ENCODE results near the gene ETV1.

The ETV1 gene

DNA sequence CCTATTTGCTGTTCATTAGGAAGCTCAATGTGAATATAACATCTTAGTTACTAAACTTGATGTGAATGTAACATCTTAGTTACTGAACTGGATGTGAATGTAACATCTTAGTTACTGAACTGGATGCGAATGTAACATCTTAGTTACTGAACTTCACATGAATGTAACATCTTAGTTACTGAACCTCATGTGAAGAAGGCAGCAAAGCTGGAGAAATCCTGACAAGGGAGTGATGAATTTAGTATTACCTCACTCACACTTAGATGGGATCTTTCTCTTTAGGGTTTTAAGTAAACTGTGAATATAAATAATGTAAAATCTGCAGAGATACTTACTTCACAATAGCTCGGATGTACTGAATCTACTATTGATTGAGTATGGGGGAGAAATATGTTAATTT is 73.6 kb downstream of the ETV1 start:
- Histone ChIP-seq H3K9me3 (ENCODE audit: insufficient read depth, low read depth, low read length) (no peaks in the 10 kb centered on the region), H3K79me2 (ENCODE audit: insufficient read depth, low read length) (no peaks in the 10 kb centered on the region), H3K9ac (ENCODE audit: low read depth, low read length, poor library complexity, severe bottlenecking) (no peak overlapping the region), H3K27me3 (ENCODE audit: insufficient read depth, low read length, poor library complexity, severe bottlenecking) (no peaks in the 10 kb centered on the region), H3K4me3 (ENCODE audit: low read length, poor library complexity, severe bottlenecking) (no peak overlapping the region), H3K36me3 (ENCODE audit: insufficient read depth, low read length) (no peaks in the 10 kb centered on the region), H3F3A (ENCODE audit: low read depth) (no peaks in the 10 kb centered on the region), H4K20me1 (ENCODE audit: insufficient read depth, low read length, poor library complexity, severe bottlenecking) (no peaks in the 10 kb centered on the region), H3K4me2 (ENCODE audit: low read depth, low read length, poor library complexity, severe bottlenecking) (no peak overlapping the region), H3K9me2 (replicated peaks; ENCODE audit: low read depth, low read length) (no peaks in the 10 kb centered on the region), H3K4me1 (ENCODE audit: insufficient read depth, low read length, poor library complexity, severe bottlenecking) (peaks cover 21% of the 10 kb centered on the region), H2AFZ (ENCODE audit: low read length) (no peak overlapping the region)
- TF ChIP-seq, protein P1, sequence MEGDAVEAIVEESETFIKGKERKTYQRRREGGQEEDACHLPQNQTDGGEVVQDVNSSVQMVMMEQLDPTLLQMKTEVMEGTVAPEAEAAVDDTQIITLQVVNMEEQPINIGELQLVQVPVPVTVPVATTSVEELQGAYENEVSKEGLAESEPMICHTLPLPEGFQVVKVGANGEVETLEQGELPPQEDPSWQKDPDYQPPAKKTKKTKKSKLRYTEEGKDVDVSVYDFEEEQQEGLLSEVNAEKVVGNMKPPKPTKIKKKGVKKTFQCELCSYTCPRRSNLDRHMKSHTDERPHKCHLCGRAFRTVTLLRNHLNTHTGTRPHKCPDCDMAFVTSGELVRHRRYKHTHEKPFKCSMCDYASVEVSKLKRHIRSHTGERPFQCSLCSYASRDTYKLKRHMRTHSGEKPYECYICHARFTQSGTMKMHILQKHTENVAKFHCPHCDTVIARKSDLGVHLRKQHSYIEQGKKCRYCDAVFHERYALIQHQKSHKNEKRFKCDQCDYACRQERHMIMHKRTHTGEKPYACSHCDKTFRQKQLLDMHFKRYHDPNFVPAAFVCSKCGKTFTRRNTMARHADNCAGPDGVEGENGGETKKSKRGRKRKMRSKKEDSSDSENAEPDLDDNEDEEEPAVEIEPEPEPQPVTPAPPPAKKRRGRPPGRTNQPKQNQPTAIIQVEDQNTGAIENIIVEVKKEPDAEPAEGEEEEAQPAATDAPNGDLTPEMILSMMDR (conservative IDR thresholded peaks at IDR 0.05; ENCODE audit: low read length): no peak
- TF ChIP-seq EZH2phosphoT487 (IDR thresholded peaks at IDR 0.05; ENCODE audit: borderline replicate concordance): no peak

DNA sequence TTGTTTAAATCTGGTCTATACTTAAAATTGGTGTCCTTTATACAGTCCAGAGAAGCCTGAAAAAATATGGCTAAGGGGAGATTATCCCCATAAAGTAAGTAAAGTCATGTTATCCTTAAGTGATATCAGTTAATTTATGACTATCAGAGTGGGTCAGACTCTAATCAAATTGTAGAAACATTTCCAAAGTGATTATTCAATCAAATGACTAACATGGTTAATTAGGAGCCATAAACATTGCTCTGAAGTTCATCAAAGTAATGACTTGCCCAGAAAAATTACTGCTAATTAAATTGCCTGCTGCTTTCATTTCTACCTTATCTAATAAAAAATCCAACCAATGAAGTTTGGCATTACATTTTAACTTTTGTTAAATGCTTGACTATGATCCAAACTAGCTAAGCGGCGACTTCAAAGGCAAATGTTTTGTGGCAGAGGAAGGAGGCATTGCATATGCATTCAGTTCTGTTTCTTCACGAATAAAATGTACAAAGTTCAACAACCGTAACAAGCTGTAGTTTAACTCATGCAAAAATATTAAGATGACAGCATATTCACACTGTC is 76.7 kb downstream of the ETV1 start:
- TF ChIP-seq, protein P1 (conservative IDR thresholded peaks at IDR 0.05; ENCODE audit: low read length): no peak
- TF ChIP-seq EZH2phosphoT487 (IDR thresholded peaks at IDR 0.05; ENCODE audit: borderline replicate concordance): no peak

DNA sequence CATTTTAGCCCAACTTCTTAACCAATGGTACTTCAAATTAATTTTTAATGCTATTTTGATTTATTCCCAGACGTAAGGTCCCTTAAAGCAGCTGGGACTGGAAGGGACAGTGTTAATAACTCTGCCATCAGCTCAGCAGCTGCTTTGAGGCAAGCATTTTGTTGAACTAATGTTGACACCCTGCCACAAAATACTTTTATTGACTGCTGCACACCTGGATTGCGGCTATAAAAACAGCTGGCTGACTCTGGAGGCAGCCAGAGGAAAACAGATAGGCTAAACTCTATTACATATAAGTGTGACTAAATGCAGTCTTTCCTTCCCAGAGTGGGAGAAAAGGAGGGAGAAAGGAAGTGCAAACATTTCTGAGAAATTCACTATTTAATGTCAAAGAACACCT is 77.6 kb downstream of the ETV1 start:
- Histone ChIP-seq H3K36me3 (ENCODE audit: insufficient read depth, low read length) (no peaks in the 10 kb centered on the region), H3K9ac (ENCODE audit: low read depth, low read length, poor library complexity, severe bottlenecking) (no peak overlapping the region), H3K4me1 (ENCODE audit: insufficient read depth, low read length, poor library complexity, severe bottlenecking) (peaks cover 49% of the 10 kb centered on the region), H2AFZ (ENCODE audit: low read length) (no peak overlapping the region), H3K79me2 (ENCODE audit: insufficient read depth, low read length) (no peaks in the 10 kb centered on the region), H3K4me3 (ENCODE audit: low read length, poor library complexity, severe bottlenecking) (peak overlapping the region; percentile 36), H3K9me2 (replicated peaks; ENCODE audit: low read depth, low read length) (no peaks in the 10 kb centered on the region), H3F3A (ENCODE audit: low read depth) (no peaks in the 10 kb centered on the region), H4K20me1 (ENCODE audit: insufficient read depth, low read length, poor library complexity, severe bottlenecking) (no peaks in the 10 kb centered on the region), H3K9me3 (ENCODE audit: insufficient read depth, low read depth, low read length) (no peaks in the 10 kb centered on the region), H3K4me2 (ENCODE audit: low read depth, low read length, poor library complexity, severe bottlenecking) (peak overlapping the region; percentile 64), H3K27me3 (ENCODE audit: insufficient read depth, low read length, poor library complexity, severe bottlenecking) (no peaks in the 10 kb centered on the region)
- TF ChIP-seq, protein P1 (conservative IDR thresholded peaks at IDR 0.05; ENCODE audit: low read length): no peak
- TF ChIP-seq EZH2phosphoT487 (IDR thresholded peaks at IDR 0.05; ENCODE audit: borderline replicate concordance): no peak

More for the DNA sequence above, 76.7 kb downstream of the ETV1 start:
- H3K4me3 ChIP-seq (ENCODE audit: low read length, poor library complexity, severe bottlenecking): no peak overlapping the region
- peaks cover 48% of the 10 kb centered on the region for H3K4me1 ChIP-seq (ENCODE audit: insufficient read depth, low read length, poor library complexity, severe bottlenecking)
- H3K9me2 ChIP-seq (replicated peaks; ENCODE audit: low read depth, low read length): no peaks in the 10 kb centered on the region
- no peaks in the 10 kb centered on the region for H3F3A ChIP-seq (ENCODE audit: low read depth)
- H3K9ac ChIP-seq (ENCODE audit: low read depth, low read length, poor library complexity, severe bottlenecking): no peak overlapping the region
- H4K20me1 ChIP-seq (ENCODE audit: insufficient read depth, low read length, poor library complexity, severe bottlenecking): no peaks in the 10 kb centered on the region
- H3K4me2 ChIP-seq (ENCODE audit: low read depth, low read length, poor library complexity, severe bottlenecking): no peak overlapping the region
- H2AFZ ChIP-seq (ENCODE audit: low read length): no peak overlapping the region
- H3K36me3 ChIP-seq (ENCODE audit: insufficient read depth, low read length): no peaks in the 10 kb centered on the region
- H3K9me3 ChIP-seq (ENCODE audit: insufficient read depth, low read depth, low read length): no peaks in the 10 kb centered on the region
- no peaks in the 10 kb centered on the region for H3K27me3 ChIP-seq (ENCODE audit: insufficient read depth, low read length, poor library complexity, severe bottlenecking)
- H3K79me2 ChIP-seq (ENCODE audit: insufficient read depth, low read length): no peaks in the 10 kb centered on the region
